HEK293 (cell line): ENCODE measurements around the gene RPL13A.
A peak's percentile ranks its signal among the peaks of the same experiment; 100 is the strongest.

ENCODE experiments used
- BCL11A ChIP-seq: fragments of 450-650 bp; formaldehyde crosslinking; IDR thresholded peaks from 2 replicates; pipeline ENCODE4 v1.5.1; 2016; ENCODE audit warnings: low read depth, missing biosample characterization, missing genetic modification characterization
- BCL11B ChIP-seq: fragments of 450-650 bp; formaldehyde crosslinking; IDR thresholded peaks from 2 replicates; pipeline ENCODE4 v1.5.1; 2016; ENCODE audit warnings: low read depth, missing biosample characterization, missing genetic modification characterization
- GFI1B ChIP-seq: fragments of 450-650 bp; formaldehyde crosslinking; IDR thresholded peaks from 2 replicates; pipeline ENCODE4 v1.5.1; 2016; ENCODE audit warnings: missing biosample characterization, missing genetic modification characterization
- GLIS1 ChIP-seq: fragments of 450-650 bp; formaldehyde crosslinking; IDR thresholded peaks from 2 replicates; pipeline ENCODE4 v1.5.1; 2016; ENCODE audit warnings: missing biosample characterization, missing genetic modification characterization
- HIC1 ChIP-seq: fragments of 450-650 bp; formaldehyde crosslinking; IDR thresholded peaks from 2 replicates; pipeline ENCODE4 v1.5.1; 2016; ENCODE audit warnings: missing biosample characterization, missing genetic modification characterization
- HOXA7 ChIP-seq: sonication (generic); formaldehyde crosslinking; IDR thresholded peaks from 2 replicates; pipeline ENCODE4 v1.8.1; 2022; ENCODE audit warnings: missing genetic modification reagents, borderline replicate concordance
- IKZF3 ChIP-seq: fragments of 450-650 bp; IDR thresholded peaks from 2 replicates; pipeline ENCODE4 v1.5.0; 2018; ENCODE audit warnings: missing biosample characterization, mild to moderate bottlenecking, missing genetic modification characterization, moderate library complexity
- KLF16 ChIP-seq: fragments of 450-650 bp; formaldehyde crosslinking; IDR thresholded peaks from 2 replicates; pipeline ENCODE4 v1.5.1; 2017; ENCODE audit warnings: missing biosample characterization, missing genetic modification characterization
- KLF9 ChIP-seq: fragments of 450-650 bp; formaldehyde crosslinking; IDR thresholded peaks from 2 replicates; pipeline ENCODE4 v1.5.1; 2016; ENCODE audit warnings: missing biosample characterization, missing genetic modification characterization, low read depth
- PBX3 ChIP-seq: sonication (generic); formaldehyde crosslinking; IDR thresholded peaks from 2 replicates; pipeline ENCODE4 v1.8.1; 2022; ENCODE audit warnings: mild to moderate bottlenecking, moderate library complexity, missing genetic modification reagents
- SCRT2 ChIP-seq: fragments of 450-650 bp; formaldehyde crosslinking; IDR thresholded peaks from 2 replicates; pipeline ENCODE4 v1.5.1; 2016; ENCODE audit warnings: missing biosample characterization, missing genetic modification characterization
- SP3 ChIP-seq: fragments of 450-650 bp; formaldehyde crosslinking; IDR thresholded peaks from 2 replicates; pipeline ENCODE4 v1.5.1; 2016; ENCODE audit warnings: missing biosample characterization, missing genetic modification characterization
- ZBTB1 ChIP-seq: fragments of 450-650 bp; formaldehyde crosslinking; IDR thresholded peaks from 2 replicates; pipeline ENCODE4 v1.5.1; 2016; ENCODE audit warnings: missing biosample characterization, missing genetic modification characterization
- ZBTB10 ChIP-seq: fragments of 450-650 bp; formaldehyde crosslinking; IDR thresholded peaks from 2 replicates; pipeline ENCODE4 v1.5.1; 2016; ENCODE audit warnings: missing biosample characterization, missing genetic modification characterization
- ZBTB8A ChIP-seq: fragments of 450-650 bp; formaldehyde crosslinking; IDR thresholded peaks from 2 replicates; pipeline ENCODE4 v1.5.1; 2016; ENCODE audit warnings: missing biosample characterization, missing genetic modification characterization
- ZFP37 ChIP-seq: fragments of 450-650 bp; formaldehyde crosslinking; IDR thresholded peaks from 2 replicates; pipeline ENCODE4 v1.5.1; 2016; ENCODE audit warnings: missing biosample characterization, missing genetic modification characterization
- ZNF132 ChIP-seq: fragments of 450-650 bp; formaldehyde crosslinking; IDR thresholded peaks from 2 replicates; pipeline ENCODE4 v1.5.1; 2017; ENCODE audit warnings: missing biosample characterization, missing genetic modification characterization, borderline replicate concordance
- ZNF16 ChIP-seq: fragments of 450-650 bp; formaldehyde crosslinking; IDR thresholded peaks from 2 replicates; pipeline ENCODE4 v1.5.1; 2016; ENCODE audit warnings: low read depth, missing biosample characterization, missing genetic modification characterization
- ZNF239 ChIP-seq: fragments of 450-650 bp; formaldehyde crosslinking; IDR thresholded peaks from 2 replicates; pipeline ENCODE4 v1.5.1; 2016; ENCODE audit warnings: missing biosample characterization, missing genetic modification characterization
- ZNF24 ChIP-seq: fragments of 450-650 bp; formaldehyde crosslinking; IDR thresholded peaks from 2 replicates; pipeline ENCODE4 v1.5.1; 2016; ENCODE audit warnings: missing biosample characterization, missing genetic modification characterization
- ZNF311 ChIP-seq: fragments of 450-650 bp; formaldehyde crosslinking; IDR thresholded peaks from 2 replicates; pipeline ENCODE4 v1.5.1; 2017; ENCODE audit warnings: missing biosample characterization, missing genetic modification characterization, borderline replicate concordance
- ZNF335 ChIP-seq: fragments of 450-650 bp; formaldehyde crosslinking; conservative IDR thresholded peaks from 2 replicates; pipeline ENCODE4 v1.5.1; 2016; ENCODE audit warnings: missing biosample characterization, missing genetic modification characterization
- ZNF394 ChIP-seq: fragments of 450-650 bp; formaldehyde crosslinking; IDR thresholded peaks from 2 replicates; pipeline ENCODE4 v1.5.1; 2016; ENCODE audit warnings: missing biosample characterization, missing genetic modification characterization, mild to moderate bottlenecking, moderate library complexity, borderline replicate concordance
- ZNF426 ChIP-seq: fragments of 450-650 bp; formaldehyde crosslinking; IDR thresholded peaks from 2 replicates; pipeline ENCODE4 v1.5.1; 2017; ENCODE audit warnings: missing biosample characterization, missing genetic modification characterization, mild to moderate bottlenecking, inconsistent platforms, moderate library complexity
- ZNF449 ChIP-seq: fragments of 450-650 bp; formaldehyde crosslinking; IDR thresholded peaks from 2 replicates; pipeline ENCODE4 v1.5.1; 2017; ENCODE audit warnings: missing biosample characterization, mild to moderate bottlenecking, missing genetic modification characterization, moderate library complexity
- ZNF510 ChIP-seq: fragments of 450-650 bp; formaldehyde crosslinking; IDR thresholded peaks from 2 replicates; pipeline ENCODE4 v1.5.1; 2018; ENCODE audit warnings: mild to moderate bottlenecking, missing genetic modification characterization, missing biosample characterization; ENCODE audit not compliant: insufficient replicate concordance
- ZNF513 ChIP-seq: fragments of 450-650 bp; IDR thresholded peaks from 2 replicates; pipeline ENCODE4 v1.5.1; 2018; ENCODE audit warnings: missing biosample characterization, missing genetic modification characterization
- ZNF555 ChIP-seq: fragments of 450-650 bp; formaldehyde crosslinking; conservative IDR thresholded peaks from 2 replicates; pipeline ENCODE4 v1.5.1; 2017; ENCODE audit warnings: missing biosample characterization, mild to moderate bottlenecking, missing genetic modification characterization, inconsistent platforms
- ZNF654 ChIP-seq: fragments of 450-650 bp; formaldehyde crosslinking; IDR thresholded peaks from 2 replicates; pipeline ENCODE4 v1.5.1; 2016; ENCODE audit warnings: low read depth, missing biosample characterization, missing genetic modification characterization
- ZNF785 ChIP-seq: fragments of 450-650 bp; formaldehyde crosslinking; IDR thresholded peaks from 2 replicates; pipeline ENCODE4 v1.5.1; 2016; ENCODE audit warnings: missing biosample characterization, missing genetic modification characterization
- ZSCAN16 ChIP-seq: fragments of 450-650 bp; formaldehyde crosslinking; IDR thresholded peaks from 2 replicates; pipeline ENCODE4 v1.5.1; 2016; ENCODE audit warnings: missing biosample characterization, missing genetic modification characterization

RPL13A gene

GRCh38 chr19:49512970-49513745 lies 25.8 kb downstream of the RPL13A start (continued):
- TF ChIP-seq ZNF449, result no peak
- no peak for TF ChIP-seq GFI1B (tag by site-specific recombination)
- TF ChIP-seq ZBTB1 (tag by site-specific recombination), result no peak
- TF ChIP-seq ZNF513, result no peak
- TF ChIP-seq KLF16 (tag by site-specific recombination), result 0 out of 2 replicates have a peak, but pooled peaks have one; percentile 59
- TF ChIP-seq HOXA7, result no peak
- 0 out of 2 replicates have a peak, but pooled peaks have one; percentile 28 for TF ChIP-seq BCL11A (tag by site-specific recombination)
- TF ChIP-seq ZNF426, result no peak
- peak; percentile 24; the same call in 1 of the 2 replicates for TF ChIP-seq ZNF785
- TF ChIP-seq ZNF654, result no peak
- TF ChIP-seq KLF9, result peak; percentile 81
- TF ChIP-seq ZNF16 (tag by site-specific recombination), result no peak
- TF ChIP-seq ZNF555 (tag by site-specific recombination), result no peak
- TF ChIP-seq BCL11B, result peak; percentile 80; the same call in 1 of the 2 replicates
- TF ChIP-seq IKZF3 (tag by site-specific recombination), result peak; percentile 56
- TF ChIP-seq ZNF132 (tag by site-specific recombination), result no peak
- 0 out of 2 replicates have a peak, but pooled peaks have one; percentile 60 for TF ChIP-seq HIC1 (tag by site-specific recombination)
- no peak for TF ChIP-seq ZNF510 (tag by site-specific recombination)
- peak; percentile 55 for TF ChIP-seq GLIS1
- peak; percentile 64; the same call in 1 of the 2 replicates for TF ChIP-seq SP3
- TF ChIP-seq PBX3 (CRISPR knock-in tag), result 0 out of 2 replicates have a peak, but pooled peaks have one; percentile 28
- no peak for TF ChIP-seq ZNF24 (tag by site-specific recombination)
- 0 out of 2 replicates have a peak, but pooled peaks have one; percentile 36 for TF ChIP-seq ZSCAN16
- peak; percentile 68 for TF ChIP-seq ZBTB10 (tag by site-specific recombination)
- peak; percentile 59 for TF ChIP-seq ZBTB8A (tag by site-specific recombination)
- TF ChIP-seq ZFP37, result no peak
- TF ChIP-seq ZNF335 (tag by site-specific recombination), result peak; percentile 81
- TF ChIP-seq ZNF311 (tag by site-specific recombination), result no peak
- 0 out of 2 replicates have a peak, but pooled peaks have one; percentile 13 for TF ChIP-seq ZNF394 (tag by site-specific recombination)
- no peak for TF ChIP-seq ZNF239 (tag by site-specific recombination)
- TF ChIP-seq SCRT2 (tag by site-specific recombination), result peak; percentile 99
